ENCODE measurements around the gene RPL7A.
"Not testable (repeated sequence)": the region's sequence is repeated elsewhere in the genome, so short reads cannot be mapped to it uniquely, and the experiment has no call there.

RPL7A gene

DNA sequence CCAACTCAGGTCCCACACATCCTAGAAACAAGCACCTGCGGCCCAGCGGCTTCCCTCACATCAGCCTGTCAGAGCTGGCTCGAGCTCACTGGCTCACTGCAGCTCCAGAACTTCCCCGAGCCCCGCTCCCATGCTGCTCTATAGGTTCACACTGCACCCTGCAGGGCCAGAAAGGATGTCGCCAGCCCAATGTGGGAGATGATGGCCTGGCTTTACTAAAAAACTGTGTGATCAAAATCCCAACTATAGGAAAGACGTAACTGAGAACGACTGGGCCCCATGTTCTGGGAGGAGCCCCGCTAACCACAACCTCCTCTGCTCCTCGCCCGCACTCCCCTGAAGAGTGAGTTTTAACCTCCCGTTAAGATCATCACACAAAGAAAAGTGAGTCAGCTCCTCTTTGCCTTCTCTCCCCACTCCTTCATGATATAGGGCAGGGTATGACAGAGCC, 23.3 kb downstream of the RPL7A start:
- DNase-seq = peak; percentile 77

DNA sequence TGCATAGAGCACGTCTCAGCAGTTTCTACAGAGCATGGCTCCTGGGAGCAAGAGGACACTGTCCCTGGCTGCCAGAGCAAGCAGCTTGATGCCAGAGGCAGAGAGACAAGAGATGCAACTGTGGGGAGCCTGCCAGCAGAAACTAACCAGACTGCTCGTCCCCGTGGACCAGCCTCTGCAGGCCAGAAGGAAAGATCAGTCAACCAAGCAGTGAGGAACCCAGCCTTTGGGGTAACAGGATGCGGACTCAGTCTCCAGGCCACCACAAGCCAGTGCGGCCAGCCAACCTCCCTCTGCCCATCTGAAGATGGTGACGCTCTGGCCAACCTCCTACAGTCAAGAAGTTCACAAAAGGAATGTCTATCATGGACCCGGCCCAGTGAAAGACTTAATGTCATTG, 24.1 kb downstream of the RPL7A start:
- no peak for DNase-seq

DNA sequence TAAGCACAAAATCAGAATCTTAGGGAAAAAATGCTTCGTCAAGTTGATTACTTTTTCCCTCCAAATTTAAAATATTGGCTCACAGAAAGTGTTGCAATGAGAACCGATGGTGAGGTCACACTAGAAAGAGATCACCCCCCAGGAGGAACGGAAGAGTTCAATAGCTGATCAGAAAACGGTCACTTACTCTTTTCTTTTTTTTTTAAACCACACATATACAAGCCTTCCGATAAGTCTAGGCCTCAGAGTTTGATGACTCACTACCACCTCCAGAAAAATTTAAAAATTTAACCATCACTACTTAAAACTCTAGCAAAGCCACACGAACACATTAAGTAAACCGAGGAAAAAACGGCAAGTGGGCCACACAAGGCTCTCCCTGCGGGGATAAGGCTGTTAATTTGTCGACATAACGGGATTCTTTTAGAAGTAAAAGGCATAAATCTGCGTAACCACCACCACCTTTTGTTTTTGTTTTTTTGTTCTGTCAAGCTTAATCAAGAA, 26.6 kb downstream of the RPL7A start:
- no peak for DNase-seq

DNA sequence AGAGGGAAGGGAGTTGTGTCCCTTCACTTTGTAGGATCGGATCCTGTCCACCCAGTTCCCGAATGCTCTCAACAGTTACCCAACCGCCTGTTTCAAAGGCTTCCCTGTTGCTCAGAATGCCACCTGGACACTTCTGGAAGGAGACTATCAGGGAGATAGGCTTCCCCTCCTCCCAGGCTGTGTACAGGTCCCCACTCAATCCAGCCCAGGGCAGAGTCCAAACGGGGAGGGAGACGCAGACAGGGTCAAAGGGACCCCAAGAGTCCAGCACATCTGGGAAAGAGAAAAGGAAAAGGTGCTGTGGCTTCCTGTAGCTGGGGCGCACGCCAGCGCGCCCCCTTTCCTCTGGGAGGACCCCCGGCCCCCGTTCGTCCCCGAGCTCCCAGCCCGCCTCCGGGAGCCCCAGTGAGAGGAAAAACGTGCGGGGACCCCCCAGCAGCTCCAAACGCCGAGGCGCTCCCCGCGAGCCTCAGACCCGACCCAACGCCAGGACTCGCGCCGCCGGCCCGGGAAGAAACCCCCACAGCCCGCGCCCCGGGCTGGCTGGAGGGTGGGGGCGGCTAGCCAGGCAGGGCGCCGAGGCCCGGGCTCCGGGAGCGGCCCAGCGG, 27.2 kb downstream of the RPL7A start:
- DNase-seq = no peak

DNA sequence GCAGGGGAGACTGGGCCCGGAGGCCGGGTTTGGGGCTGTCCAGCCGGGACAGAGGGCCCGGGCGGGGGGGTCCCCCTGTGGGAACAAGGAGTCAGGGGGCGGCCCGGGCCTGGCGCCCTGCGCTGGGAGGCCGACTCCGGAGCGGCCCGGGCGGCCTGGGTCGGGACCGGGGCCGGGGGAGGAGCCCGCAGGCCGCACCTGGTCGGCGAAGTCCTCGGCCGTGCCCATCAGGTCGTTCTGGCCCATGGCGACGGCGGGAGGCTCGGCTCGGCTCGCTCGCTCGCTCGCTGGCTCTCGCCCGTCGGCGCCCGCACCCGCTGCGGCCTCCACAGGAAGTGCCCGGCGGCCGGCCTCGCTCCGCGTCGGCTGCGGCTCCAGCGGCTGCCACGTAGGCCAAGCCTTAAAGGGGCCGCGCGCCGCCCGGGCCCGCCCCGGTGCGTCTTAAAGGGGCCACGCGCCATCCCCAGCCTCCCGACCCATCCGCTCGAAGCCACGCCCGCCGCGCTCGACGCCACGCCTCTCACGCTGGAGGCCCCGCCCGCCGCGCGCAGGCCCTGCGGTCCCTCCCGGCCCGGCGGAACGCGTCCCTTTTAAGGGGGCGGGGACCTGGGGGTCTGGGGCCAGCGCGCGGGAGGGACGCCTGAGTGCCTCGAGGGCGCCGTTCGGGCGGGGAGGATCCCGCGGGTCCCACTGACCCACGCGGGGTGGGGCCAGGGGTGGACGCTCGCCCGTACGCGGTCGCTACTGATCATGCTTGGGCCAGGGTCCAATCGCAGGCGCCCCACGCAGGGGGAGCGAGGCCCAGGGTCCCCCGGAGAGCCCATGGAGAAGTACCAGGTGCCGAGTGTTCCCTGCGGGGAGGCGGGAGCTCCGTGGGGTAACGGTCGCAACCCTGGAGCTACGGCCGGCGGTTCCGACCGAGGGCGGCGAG, 28.0 kb downstream of the RPL7A start, which contains the start of the genes STKLD1 and SURF4:
TSS of gene STKLD1 (plus strand) at position 643 of the 931 bp plus-strand sequence. CDS start at position 751, 108 bp downstream.
TSS of gene SURF4 (minus strand) at position 337 of the 931 bp plus-strand sequence. CDS start at position 246, 91 bp downstream.
- peak; percentile 95 for DNase-seq

DNA sequence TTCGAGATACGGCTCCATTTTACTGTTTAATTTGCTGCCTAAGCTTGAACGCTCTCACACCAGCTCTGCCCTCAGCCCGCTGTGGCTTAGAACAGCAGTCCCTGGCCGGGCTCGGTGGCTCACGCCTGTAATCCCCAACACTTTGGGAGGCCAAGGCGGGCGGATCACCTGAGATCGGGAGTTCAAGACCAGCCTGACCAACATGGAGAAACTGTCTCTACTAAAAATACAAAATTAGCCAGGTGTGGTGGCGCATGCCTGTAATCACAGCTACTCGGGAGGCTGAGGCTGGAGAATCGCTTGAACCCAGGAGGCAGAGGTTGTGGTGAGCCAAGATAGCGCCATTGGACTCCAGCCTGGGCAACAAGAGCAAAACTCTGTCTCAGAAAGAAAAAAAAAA, 29.3 kb downstream of the RPL7A start:
- DNase-seq = not testable (repeated sequence)

DNA sequence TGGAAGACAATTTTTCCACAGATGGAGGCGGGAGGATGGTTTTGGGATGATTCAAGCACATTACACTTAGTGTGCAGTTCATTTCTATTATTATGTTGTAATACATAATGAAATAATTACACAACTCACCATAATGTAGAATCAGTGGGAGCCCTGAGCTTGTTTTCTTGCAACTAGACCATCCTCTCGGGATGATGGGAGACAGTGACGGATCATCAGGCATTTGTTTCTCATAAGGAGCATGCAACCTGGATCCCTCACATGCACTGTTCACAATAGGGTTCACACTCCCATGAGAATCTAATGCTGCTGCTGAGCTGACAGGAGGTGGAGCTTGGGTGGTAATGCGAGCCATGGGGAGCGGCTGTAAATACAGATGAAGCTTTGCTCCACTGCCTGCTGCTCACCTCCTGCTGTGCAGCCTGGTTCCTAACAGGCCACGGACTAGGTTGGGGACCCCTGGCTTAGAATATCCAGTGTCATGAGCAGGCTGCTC, 29.8 kb downstream of the RPL7A start:
- DNase-seq = no peak

DNA sequence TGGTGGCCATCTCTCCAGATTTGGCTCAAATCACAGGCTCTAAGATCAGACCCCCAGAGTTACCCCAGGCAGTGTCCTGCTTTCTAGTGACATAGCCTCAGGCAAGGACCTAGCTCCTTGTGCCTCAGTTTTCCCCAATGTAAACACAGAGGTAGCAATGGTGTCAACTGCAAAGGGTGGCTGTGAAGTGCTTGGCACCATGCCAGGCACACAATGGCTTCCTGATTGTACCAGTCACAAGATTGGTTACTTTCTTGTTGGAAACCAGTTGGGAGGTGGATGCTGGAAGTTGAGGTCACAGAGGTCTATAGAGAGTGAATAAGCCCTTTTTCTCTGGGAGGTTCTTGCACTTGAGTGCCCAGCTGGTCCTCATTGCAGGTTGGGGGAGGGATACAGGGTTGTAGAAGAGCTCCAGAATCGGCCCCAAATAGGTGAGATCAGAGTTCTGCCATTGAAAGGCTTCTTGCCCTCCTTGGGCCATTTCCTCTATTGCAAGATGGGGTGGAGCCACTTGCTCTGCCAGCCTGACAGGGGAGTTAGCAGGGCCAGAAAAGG, 30.5 kb downstream of the RPL7A start:
- DNase-seq = no peak

DNA sequence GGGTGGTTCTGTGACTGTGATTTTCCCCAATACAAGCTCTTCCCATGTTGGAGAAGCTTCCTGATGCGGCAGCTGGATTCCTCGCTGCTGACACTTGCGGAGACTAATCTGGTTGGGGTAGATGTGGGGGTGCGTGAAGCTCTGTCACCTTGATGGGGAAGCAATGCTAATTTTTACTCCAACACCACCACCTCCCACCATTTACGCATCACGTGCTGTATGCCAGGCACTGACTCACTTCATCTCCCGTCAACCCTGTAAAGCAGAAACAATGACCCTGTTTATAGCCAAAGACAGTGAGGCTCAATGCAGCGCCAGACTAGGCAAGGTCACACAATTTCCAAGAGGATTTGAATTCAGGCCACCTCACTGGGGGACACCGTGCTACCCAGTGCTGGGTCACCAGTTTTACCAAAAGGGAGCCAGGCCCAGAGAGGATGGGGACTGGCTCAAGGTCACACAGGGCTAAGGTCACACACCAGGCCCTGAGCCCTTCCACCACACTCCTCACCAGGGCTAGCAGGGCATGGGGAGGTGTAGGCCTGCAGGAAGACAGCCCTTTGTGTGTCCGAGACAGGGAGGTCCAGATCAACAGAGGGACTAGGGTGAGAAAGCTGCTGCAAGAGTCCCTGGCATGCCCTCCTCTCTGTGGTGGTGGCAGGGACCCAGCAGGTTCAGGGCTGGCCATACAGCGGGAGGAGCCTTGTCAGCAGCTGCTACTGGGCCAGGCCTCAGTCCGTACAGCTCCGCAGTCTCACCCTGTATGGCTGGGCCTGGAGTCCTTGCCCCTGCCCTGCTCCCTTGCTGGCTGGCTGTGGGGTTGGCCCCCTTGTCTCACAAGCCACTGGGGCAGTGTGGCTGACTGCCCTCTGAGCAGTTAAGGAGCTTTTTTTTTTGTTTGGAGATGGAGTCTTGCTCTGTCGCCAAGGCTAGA, 31.4 kb downstream of the RPL7A start:
- no peak for DNase-seq

DNA sequence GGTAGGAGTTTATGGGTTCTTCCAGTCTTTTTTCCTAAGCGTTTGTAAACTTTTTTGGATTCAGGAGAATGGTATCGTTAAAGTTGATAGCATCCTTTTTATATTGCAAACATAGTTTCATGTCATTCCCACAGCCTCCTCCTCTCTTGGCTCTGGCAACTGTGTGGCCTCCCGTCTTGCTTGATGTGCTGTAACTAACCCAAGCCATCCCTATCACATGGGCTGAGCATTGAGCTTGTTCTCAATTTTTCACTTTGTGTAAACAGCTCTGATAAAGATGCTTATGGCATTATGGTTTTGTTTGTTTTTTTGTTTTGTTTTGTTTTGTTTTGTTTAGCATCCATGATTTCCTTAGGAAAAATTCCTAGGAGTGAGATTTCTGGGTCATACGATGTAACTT, 32.7 kb downstream of the RPL7A start:
- no peak for DNase-seq

DNA sequence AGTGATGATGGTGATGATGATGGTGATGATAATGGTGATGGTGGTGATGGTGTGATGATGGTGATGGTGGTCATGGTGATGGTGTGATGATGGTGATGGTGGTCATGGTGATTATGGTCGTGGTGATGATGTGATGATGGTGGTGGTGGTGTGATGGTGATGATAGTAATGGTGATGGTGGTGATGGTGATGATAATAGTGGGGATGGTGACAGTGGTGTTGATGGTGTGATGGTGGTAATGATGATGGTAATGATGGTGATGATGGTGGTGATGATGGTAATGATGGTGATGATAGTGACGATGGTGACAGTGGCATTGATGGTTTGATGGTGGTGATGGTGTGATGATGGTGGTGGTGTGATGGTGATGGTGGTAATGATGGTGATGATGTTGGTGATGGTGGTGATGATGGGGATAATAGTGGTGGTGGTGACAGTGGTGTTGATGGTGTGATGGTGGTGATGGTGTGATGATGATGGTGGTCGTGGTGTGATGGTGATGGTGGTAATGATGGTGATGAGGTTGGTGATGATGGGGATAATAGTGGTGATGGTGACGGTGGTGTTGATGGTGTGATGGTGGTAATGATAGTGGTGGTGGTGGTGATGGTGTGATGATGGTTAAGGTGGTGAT, 34.6 kb downstream of the RPL7A start:
- DNase-seq = no peak

DNA sequence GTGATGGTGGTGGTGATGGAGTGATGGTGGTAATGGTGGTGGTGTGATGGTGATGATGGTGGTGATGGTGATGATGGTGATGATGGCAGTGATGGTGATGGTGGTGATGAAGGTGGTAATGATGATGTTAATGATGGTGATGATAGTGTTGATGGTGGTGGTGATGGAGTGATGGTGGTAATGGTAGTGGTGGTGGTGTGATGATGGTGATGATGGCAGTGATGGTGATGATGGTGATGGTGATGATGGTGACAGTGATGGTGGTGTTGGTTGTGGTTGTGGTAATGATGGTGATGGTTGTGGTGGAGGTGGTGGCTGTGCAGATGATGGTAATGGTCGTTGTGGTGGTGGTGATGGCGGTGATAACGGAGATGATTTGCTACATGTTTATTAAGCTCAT, 35.4 kb downstream of the RPL7A start:
- DNase-seq = no peak

DNA sequence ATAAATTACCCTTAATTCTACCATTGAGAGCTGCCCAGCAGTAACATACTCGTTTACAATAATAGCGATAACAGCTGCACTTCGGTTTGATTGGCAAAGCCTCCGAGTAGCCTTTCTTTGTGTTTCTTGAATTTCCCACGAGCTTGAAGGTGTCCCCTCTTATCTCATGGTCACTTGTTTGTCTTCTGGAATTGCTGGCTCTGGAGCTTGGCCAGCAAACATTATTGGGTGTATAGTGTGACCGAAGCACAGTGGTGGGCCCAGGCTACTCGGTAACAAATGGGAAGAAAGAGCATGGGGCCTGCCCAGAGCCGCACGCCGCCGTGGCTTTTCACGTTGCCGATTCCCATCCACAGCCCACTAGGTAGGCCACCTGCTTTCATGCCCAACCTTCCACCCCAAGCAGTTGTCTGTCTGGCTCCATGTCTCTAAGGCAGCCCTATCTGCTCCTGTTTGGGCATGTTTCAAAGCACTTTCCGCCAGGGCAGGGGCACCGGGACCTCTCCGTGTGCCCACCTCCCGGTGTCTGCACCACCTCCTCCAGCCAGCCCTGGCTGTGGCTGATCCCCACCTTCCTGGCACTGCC, 36.8 kb downstream of the RPL7A start:
- no peak for DNase-seq

DNA sequence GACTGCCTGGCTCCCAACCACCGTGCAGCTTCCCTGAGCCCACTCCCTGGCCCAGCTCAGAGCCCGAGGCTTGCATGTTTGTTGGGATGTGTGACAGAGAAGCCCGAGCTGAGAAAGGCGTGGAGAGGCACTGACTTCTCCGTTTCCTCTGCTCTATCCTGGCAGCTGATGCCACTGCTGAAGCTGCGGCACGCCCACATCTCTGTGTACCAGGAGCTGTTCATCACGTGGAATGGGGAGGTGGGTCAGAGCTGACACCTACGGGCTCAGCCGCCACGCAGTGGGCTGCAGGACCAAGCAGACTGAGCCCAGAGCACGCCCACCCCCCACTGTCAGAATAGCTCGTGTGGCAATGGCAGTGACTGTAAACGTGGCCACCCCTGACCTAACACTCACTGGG, 37.4 kb downstream of the RPL7A start:
- no peak for DNase-seq

DNA sequence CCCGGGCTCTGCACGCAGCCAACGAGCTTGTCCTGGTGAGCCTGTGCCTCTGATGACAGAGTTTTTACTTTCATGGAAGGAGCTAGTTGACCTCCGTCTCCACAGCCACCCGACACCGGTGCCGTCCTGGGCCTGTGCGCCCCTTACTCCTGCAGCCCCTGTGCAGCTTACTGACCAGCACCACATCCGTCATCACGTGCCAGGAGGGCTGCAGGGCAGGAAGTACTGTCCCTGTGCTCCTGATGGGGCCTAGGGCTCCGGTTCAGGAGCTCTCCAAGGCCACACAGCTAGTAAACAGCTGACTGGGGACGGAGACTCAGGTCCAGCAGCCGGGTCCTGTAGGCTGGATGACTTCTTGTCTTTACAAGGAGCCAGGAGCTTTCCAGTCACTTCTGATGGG, 38.3 kb downstream of the RPL7A start:
- no peak for DNase-seq

DNA sequence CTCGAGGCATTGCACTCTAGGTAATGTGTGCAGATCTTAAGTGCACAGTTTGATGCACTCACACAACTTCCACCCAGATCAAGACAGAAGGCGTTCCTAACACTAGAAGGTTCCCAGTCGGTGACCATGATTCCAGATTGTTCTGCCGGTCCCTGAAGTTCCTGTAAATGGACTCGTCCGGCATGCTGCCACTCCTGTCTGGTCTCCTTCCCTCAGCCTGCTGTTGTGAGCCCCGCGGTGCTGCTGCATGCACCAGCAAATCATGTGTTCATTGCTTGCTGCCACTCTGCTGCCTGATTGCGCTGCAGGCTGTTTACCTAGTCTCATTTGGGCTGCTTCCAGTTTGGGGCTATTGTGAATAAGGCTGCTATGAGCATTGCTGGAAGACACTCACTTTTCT, 39.7 kb downstream of the RPL7A start:
- no peak for DNase-seq

DNA sequence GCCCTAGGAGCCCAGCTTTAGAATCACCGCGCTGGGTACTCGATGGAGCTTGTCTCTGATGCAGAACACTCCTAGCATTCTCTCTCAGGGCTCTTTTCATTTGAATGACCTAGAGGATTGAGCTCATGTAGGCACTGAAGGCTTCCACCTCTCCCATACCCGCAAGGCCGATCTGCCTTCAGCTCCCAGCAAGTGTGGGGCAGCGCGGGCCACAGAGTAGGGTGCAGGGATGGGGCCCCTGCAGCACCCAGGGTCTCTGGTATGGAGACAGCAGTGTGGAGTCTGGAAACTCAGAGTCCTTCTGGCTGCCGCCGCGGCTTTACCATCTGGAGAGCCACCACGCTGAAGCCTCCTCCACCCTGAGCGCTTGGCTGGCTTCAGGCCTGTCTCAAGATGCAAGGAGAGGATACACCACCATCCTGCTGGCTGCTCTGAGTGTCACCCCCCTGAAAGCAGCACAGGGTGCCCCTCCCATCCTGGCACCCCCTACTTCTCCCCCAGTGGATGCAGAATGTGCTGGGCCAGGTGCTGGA, 41.1 kb downstream of the RPL7A start:
- no peak for DNase-seq

DNA sequence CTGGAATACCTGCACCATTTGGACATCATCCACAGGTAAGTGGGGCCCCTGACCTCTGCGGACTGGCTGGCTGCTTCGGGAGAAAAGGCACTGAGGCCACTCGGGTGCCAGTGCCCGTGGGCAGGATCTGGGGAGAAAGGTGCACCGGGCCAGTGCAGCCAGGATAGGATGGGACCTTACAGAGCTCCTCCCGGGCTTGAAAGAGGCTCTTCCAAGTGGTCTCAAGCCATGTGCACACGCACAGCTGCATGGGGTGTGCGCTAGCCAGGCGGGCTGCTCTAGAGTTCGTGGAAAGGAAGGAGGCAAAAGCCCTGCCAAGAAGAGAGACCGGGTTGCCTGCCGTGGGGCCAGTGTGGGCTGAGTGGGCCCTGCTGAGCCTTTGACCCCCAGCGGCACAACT, 41.5 kb downstream of the RPL7A start:
- no peak for DNase-seq

DNA sequence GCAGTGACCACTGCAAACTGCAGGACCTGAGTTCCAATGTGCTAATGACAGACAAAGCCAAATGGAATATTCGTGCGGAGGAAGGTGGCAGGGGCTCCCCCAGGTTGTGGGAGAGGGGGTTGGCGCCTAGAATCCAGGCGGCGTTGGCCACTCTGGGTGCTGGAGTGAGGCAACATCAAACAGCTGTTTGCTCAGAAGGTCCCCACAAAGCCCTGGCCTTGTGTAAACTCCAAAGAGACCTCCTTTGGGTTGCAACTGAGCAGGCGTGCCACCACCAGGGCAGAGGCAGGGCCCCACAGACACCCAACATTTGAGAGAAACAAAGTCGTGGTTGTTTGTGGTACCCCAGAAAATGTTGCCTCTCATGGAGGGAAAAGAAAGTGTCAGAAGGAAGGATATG, 42.7 kb downstream of the RPL7A start:
- no peak for DNase-seq

DNA sequence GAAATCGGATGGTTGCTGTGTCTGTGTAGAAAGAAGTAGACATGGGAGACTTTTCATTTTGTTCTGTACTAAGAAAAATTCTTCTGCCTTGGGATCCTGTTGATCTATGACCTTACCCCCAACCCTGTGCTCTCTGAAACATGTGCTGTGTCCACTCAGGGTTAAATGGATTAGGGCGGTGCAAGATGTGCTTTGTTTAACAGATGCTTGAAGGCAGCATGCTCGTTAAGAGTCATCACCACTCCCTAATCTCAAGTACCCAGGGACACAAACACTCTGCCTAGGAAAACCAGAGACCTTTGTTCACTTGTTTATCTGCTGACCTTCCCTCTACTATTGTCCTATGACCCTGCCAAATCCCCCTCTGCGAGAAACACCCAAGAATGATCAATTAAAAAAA, 43.4 kb downstream of the RPL7A start:
- DNase-seq = not testable (repeated sequence)

DNA sequence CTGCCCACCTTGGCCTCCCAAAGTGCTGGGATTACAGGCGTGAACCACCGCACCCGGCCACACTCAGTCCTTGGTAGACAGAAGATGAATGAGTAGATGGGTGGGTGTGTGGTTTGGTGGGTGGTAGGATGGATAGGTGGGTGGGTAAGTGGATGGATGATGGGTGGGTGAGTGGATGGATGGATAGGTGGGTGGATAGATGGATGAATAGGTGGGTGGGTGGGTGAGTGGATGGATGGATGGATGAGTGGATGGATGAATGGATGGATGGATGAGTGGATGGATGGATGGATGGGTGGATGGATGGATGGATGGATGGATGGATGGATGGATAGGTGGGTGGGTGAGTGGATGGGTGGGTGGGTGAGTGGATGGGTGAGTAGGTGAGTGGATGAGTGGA, 44.3 kb downstream of the RPL7A start:
- not testable (repeated sequence) for DNase-seq
